HS-27A (cell line): ENCODE results near the gene NPHS1.

ENCODE experiments used
- DNase-seq: peaks from one replicate; pipeline ENCODE4 v3.0.0-alpha.2; 2012; ENCODE audit warnings: low read depth, missing footprints

NPHS1 gene

DNA sequence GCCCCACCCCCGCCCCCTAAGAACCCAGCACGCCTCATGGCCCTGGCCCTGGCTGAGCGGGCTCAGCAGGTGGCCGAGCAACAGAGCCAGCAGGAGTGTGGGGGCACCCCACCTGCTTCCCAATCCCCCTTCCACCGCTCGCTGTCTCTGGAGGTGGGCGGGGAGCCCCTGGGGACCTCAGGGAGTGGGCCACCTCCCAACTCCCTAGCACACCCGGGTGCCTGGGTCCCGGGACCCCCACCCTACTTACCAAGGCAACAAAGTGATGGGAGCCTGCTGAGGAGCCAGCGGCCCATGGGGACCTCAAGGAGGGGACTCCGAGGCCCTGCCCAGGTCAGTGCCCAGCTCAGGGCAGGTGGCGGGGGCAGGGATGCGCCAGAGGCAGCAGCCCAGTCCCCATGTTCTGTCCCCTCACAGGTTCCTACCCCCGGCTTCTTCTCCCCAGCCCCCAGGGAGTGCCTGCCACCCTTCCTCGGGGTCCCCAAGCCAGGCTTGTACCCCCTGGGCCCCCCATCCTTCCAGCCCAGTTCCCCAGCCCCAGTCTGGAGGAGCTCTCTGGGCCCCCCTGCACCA lies 65.0 kb downstream of the NPHS1 start:
- DNase-seq = no peak

DNA sequence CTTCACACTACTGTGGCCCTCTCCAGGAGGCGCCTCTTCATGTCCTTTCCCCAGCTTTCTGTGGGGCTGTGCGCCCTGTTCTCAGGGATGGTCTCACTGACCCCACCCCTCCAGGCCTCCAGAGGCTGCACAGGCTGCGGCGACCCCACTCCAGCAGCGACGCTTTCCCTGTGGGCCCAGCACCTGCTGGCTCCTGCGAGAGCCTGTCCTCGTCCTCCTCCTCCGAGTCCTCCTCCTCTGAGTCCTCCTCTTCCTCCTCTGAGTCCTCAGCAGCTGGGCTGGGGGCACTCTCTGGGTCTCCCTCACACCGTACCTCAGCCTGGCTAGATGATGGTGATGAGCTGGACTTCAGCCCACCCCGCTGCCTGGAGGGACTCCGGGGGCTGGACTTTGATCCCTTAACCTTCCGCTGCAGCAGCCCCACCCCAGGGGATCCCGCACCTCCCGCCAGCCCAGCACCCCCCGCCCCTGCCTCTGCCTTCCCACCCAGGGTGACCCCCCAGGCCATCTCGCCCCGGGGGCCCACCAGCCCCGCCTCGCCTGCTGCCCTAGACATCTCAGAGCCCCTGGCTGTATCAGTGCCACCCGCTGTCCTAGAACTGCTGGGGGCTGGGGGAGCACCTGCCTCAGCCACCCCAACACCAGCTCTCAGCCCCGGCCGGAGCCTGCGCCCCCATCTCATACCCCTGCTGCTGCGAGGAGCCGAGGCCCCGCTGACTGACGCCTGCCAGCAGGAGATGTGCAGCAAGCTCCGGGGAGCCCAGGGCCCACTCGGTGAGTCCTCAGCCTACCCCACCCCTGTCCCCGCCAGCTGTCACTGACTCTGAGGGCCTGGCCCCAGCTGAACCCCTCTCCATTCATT lies 65.8 kb downstream of the NPHS1 start:
- DNase-seq = no peak

DNA sequence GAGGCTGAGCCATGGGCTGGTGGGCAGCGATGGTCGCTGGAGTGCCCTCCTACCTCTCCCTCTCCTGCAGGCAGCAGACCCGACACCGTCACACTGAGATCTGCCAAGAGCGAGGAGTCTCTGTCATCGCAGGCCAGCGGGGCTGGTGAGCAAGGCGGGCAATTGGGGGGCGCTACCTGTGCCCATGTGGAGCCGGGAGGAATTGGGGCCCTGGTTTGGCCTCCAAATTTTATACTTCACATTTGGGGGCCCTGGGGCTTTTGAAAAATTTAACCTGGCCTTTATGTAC lies 67.0 kb downstream of the NPHS1 start:
- DNase-seq = no peak

DNA sequence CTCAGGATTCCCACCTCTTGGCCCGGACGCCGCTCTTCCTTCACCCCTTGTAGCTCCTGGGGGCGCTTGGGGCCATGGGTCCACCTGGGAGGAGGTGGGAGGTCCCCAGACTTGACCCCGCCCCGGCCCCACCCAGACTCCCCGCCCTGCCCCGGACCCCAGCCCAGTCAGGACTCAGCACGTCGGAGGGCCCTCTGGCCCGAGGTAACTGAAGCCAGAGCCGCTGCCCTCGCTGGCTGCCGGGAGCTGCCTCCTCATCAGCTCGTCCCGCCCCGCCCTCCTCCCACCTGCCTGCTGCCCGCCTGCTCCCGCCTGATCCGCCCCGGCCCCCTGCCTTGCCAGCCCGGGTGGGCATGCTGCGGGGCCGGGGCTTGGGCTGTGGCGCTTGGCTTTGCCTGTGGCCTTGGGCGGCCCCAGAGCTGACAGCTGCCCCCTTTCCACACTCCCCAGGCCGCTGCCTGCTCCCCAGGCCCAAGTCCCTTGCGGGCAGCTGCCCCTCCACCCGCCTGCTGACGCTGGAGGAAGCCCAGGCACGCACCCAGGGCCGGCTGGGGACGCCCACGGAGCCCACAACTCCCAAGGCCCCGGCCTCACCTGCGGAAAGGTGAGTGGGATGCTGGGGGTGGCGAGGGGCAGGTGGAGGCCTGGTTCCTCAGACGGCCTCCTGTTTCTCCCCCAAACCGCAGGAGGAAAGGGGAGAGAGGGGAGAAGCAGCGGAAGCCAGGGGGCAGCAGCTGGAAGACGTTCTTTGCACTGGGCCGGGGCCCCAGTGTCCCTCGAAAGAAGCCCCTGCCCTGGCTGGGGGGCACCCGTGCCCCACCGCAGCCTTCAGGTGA lies 67.6 kb downstream of the NPHS1 start:
- no peak for DNase-seq

DNA sequence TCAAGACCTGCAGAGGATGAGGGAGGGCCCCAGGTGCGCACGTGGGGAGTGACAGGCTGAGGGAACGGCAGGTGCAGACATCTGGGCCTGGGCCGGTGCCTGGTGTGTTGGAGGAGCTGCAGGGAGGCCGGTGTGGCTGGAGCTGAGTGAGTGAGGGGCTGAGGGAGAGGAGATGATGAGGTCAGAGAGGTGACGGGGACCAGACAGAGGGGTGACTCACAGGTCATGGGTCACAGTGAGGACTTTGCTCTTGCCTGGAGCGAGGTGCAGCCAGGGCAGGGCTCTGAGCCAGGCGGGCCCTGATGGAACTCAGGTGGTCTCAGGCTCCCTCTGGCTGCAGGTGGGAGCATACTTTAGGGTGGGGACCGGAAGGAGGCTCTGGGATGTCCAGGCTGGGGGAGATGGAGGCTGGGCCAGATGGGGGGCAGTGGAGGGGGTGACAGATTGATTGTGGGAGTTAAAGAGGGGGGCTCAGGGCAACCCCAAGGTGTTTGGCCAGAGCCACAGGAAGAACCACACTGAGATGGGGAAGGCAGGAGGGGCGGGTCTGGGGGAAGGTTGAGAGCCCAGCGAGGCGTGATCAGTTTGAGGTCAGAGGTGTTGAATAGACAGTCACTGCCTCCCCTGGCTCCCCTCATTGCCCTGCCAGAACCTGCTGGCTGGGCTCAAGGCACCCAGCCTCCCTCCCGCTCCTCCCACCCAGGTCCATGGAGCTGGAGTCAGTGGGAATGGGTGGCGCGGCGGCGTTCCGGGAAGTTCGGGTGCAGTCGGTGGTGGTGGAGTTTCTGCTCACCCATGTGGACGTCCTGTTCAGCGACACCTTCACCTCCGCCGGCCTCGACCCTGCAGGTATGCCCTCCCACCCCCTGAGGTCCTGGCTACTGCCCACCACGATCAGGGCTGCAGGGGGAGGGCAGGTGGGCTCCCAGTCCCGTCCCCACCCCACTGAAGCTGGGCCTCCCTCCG lies 68.6 kb downstream of the NPHS1 start:
- no peak for DNase-seq

DNA sequence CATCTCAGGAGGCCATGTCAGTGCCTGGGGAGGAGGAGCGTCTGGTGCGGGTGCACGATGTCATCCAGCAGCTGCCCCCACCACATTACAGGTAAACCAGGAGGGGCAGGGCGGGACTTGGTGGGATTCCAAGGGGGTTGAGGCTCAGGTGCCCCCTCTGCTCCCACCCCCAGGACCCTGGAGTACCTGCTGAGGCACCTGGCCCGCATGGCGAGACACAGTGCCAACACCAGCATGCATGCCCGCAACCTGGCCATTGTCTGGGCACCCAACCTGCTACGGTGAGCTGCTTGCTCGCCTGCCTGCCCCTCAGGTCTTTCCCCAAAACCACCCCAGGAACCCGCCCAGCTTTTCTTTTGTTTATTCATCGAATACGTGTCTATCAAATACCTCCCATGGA lies 69.7 kb downstream of the NPHS1 start:
- DNase-seq = no peak

DNA sequence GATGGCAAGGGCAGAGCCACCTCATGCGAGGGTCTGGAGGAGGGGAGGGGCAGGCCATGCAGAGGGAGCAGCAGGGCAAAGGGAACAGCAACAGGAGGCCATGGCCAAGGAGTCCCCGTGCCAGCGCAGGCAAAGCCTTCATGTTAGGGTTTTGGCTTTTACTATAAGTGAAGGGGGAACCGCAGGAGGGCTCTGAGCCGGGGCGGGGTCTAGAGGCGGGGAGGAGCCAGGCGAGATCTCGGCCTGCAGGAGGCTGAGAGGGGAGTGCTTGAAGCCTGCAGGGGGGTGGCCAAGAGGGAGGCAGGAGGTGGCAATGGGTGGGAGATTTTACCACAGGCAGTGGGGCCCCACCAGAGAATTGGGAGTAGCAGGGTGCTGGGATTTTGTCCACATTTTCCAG lies 70.7 kb downstream of the NPHS1 start:
- DNase-seq = no peak

DNA sequence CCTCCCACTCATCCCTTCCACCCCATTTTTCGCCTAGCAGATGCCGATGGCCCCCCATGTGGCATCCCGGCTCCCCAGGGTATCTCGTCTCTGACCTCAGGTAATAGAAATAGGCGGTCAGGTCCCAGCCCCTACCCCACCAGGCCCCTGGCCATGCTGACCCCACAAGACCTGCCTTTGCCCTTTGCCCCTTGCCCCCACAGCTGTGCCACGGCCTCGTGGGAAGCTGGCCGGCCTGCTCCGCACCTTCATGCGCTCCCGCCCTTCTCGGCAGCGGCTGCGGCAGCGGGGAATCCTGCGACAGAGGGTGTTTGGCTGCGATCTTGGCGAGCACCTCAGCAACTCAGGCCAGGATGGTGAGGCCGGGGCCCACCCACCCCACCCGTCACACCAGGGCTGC lies 71.6 kb downstream of the NPHS1 start:
- DNase-seq = no peak

DNA sequence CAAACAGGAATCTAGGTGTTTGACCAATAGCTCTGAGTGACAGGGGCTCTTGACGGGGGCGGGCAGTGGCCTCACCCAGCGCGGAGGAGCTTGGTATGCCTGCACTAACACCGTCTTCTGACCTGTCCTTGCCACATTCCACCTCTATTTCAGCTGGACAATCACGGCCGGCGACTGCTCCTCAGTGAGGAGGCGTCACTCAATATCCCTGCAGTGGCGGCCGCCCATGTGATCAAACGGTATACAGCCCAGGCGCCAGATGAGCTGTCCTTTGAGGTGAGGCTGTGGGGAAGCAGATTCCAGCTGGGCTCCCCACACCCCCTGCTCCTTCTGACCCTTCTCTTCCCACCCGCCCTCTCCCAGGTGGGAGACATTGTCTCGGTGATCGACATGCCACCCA lies 72.2 kb downstream of the NPHS1 start:
- no peak for DNase-seq

DNA sequence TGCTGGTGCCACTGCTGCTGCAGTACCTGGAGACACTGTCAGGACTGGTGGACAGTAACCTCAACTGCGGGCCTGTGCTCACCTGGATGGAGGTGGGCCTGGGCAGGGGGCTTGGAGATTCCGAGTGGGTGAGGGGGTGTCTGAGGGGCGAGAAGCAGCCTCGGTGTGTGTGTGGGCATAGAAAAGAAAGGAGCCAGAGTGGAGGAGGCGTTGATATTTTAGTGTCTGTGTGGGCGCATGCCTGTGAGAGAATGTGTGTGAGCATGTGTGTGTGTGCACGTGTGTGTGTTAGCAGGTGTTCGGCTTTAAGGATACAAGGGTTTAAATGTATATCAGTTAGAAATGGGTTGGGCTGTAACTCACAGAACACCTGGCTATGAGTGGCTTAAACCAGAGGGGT lies 73.3 kb downstream of the NPHS1 start:
- DNase-seq = no peak

DNA sequence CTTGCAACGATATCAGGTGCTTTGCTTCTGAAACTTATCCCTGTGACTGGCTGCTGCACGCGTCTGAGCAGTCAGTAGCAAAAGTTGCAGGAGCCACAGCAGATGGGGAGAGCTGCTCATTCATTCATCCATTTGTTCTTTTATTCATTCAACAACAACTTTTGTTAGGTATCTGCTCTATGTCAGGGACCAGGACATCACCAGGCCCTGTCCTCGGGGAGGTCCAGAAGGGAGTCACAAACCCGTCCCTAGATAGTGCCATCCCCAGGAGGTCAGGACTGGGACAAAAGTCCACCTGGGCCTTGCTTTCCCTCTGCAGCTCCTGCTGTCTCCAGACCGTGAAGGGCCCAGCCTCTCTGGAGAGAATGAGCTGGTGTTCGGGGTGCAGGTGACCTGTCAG lies 74.3 kb downstream of the NPHS1 start:
- no peak for DNase-seq

DNA sequence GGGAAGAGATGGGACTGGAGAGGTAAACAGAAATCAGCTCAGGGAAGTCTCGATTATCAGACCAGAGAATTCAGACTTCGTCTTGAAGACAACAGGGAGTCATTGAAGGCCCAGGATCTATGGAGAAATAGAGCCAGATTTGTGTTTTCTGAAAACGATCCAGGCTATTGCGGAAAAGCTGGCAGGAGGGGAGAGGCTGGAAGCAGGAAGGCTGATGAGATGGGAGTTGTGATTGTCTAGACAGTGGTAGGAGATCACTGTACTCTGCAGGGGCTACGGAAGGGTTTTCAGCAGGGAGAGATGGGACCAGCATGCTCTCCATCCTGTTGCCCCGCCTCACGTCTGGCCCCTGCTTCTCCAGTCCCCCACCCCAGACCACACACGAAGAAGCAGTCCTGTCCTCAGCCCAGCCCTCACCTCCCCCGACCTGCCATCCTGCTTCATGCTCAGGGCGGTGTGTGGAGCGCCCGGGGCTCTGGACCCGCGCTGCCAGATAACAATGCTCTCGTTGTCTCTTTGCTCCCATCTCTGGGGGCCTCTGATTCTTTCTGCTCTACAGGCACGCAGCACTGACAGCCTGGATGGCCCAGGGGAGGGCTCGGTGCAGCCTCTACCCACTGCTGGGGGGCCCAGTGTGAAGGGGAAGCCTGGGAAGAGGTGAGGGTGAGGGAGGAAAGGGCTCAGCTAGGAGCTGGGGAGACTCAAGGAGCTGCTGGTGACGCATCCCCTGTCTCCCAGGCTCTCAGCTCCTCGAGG lies 75.0 kb downstream of the NPHS1 start:
- no peak for DNase-seq

DNA sequence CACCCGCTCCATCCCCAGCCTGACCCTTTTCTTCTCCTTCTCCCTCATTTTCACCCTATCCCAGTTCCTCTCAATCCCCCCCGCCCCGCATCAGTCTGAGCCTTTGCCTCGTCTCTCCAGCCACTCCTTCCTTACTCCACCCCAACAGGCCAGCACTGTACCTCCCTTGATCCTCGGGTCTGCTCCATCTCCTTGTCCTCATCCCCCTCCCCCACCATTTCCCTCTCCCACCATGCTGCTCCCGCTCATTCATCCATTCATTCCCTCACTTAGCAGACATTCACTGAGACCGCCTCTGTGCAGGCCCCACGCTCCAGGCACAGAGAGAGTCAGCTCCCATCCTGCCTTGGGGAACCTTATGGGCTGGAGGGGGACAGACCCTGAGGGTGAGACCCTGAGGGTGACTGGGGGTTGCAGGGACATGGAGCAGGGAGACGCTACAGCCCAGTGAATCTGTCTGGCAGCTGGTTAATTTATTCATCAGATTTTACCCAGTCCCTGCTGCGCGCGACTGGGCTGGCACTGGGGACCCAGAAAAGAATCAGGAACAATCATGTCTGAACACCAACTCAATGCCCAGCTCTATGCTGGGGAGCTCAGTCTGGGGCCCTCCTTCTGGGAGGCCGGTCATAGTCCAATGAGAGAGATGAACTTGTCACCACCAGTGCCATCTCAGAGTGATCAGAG lies 76.1 kb downstream of the NPHS1 start:
- no peak for DNase-seq
